ENCODE measurements around the gene NPFFR1.

DNA sequence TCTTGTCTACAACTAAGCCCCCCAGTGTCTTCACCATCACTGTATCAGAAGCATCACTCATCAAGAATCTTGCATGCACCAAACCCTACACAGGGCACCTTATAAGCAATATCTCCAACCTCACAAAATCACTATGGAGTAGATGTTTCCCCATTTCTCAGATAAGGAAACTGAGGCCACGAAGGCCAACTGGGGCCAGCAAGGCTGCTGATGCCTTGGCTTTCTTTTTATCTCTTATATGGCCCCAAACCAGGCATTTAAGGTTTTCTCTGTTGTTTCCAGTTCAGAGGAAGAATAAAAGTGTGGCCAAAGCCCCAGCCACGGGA lies 47.3 kb upstream of the NPFFR1 start:
- TF ChIP-seq POLR2A (IDR thresholded peaks at IDR 0.05), result no peak
- TF ChIP-seq, protein P1, sequence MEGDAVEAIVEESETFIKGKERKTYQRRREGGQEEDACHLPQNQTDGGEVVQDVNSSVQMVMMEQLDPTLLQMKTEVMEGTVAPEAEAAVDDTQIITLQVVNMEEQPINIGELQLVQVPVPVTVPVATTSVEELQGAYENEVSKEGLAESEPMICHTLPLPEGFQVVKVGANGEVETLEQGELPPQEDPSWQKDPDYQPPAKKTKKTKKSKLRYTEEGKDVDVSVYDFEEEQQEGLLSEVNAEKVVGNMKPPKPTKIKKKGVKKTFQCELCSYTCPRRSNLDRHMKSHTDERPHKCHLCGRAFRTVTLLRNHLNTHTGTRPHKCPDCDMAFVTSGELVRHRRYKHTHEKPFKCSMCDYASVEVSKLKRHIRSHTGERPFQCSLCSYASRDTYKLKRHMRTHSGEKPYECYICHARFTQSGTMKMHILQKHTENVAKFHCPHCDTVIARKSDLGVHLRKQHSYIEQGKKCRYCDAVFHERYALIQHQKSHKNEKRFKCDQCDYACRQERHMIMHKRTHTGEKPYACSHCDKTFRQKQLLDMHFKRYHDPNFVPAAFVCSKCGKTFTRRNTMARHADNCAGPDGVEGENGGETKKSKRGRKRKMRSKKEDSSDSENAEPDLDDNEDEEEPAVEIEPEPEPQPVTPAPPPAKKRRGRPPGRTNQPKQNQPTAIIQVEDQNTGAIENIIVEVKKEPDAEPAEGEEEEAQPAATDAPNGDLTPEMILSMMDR (IDR thresholded peaks at IDR 0.05), result no peak

Measured in lower leg skin (tissue), 3 donors.